Left cardiac atrium (tissue), 4 donors: ENCODE data around the gene DYSF. TPM values are rescaled to one million over a fixed set of nuclear protein-coding genes. Genes with fewer than 3 reads are reported as not detected.
"Not testable (repeated sequence)": the region's sequence is repeated elsewhere in the genome, so short reads cannot be mapped to it uniquely, and the experiment has no call there.

Source experiments
- ATAC-seq, 2 donors: fragments of 200-7000 bp; cut with Tn5 transposase; one replicate each; pipeline ENCODE4 v1.9.1; 2020; ENCODE audit warnings: mild to moderate bottlenecking in 2 of 2, moderate library complexity in 2 of 2
- DNase-seq: peaks from one replicate; pipeline ENCODE4 v3.0.0-alpha.2; 2020
- intact Hi-C, 2 donors: fragments of 100-400 bp; cut with DNase I; formaldehyde crosslinking; loops; one replicate each; pipeline versions ENCODE4 v1.14.1 to v1.15.1; 2022 to 2023
- total RNA-seq, 2 donors: library from RNA; stranded (reverse); fragmentation: NEBNext Ultra II Directional; extraction: Animal tissue kit (Norgen Biotek cat#: 25700); gene quantifications; one replicate each; pipeline ENCODE4 v1.2.1, GENCODE V29; 2021
- donor health status: DM: no; HTN: yes; CAD: no.
- donor health status: DM: no; HTN: yes; CAD: no; lungs with severe emphysema.
- donor health status: DM: yes; HTN: yes; CAD: no.
- donor health status: Dilated cardiomyopathy.

DYSF gene
- total RNA-seq, 2 donors from 2014 or later = 36.8 to 45.8 TPM

DNA sequence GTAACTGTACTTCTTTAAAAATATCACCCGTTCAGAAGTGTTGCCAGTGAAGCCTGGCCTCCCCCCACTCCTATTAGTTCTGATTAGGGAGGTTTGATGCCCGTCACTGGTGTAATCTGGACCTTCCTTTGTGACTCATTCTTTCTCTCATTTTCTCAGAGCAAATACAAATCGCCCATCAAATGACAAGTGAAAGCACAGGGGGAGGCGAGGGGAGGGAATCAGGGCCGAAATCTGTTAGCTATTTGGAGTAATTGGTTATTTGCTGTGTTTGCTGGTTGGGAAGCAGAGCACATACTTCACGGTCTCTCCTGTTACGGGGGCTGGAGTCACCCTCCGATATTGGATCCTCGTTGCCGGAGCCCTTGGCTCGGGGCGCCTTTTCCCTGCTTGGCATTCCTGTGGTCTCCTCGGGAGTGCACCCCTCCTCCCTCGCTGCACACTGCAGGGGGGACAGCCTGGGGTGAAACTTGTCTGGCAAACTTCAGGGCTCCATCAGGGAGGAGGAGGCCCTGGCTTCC is 178.1 kb downstream of the DYSF start:
- no peak for DNase-seq
- peak in 1 of 2 donors; percentile 16 for ATAC-seq
- intact Hi-C loops = no loop called here

DNA sequence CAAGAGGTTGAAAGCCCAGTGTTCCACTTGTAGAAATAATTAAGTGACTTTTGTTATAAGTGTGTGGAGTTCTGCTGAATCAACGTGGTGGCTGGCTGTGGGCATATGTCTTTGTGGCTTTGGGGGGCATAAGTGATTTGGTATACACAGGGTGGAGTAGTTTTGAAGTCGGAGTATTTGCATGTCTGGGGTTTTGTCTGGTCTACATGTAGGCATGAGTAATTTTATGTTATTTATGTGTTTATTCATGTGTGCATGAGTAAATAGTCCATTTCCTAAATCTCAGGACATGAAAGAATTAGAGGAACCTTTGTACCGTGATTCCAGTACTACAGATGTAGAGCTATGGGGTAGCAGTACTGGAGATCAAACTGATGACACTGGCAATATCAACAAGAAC is 179.7 kb downstream of the DYSF start:
- ATAC-seq (no peak), DNase-seq (no peak)
- intact Hi-C loops = no loop called here

DNA sequence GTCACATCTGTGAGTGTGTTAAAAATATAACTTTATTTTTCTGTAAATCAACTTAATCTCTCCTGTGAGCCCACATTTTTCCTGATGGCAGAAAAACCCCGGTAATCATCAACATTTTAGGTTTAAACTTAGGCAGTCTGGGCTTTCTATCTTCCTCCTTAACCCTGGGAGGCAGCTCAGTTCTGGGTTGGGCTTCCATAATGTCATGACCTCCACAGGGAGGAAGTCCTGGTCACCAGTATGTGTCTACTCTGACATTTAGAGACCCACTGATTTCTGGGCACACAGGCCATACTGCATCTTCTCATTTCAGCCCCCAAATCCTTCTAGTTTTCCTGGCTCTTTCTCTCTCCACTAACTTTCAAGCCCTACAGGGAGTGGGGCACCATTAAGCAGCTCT is 181.2 kb downstream of the DYSF start:
- ATAC-seq = no peak
- DNase-seq = no peak
- intact Hi-C loops = no loop called here

DNA sequence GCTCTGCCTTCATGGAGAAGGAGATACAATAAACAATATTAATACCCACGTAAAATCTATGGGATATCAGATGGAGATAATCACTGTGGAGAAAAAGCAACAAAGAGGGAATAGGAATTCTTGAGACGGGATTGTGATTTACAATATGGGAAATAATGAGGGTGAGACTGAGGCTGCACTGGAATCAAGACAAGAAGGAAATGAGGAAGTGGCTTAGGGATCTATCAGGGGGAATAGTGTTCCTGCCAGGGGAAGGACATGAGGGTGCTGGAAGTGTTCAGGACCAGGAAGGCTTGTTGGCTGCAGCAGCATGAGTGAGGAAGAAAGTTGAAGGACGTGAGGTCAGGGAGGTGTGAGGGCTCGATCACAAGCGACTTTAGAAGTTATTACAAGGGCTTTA is 182.4 kb downstream of the DYSF start:
- no peak for DNase-seq
- ATAC-seq = no peak
- intact Hi-C loops = no loop called here

DNA sequence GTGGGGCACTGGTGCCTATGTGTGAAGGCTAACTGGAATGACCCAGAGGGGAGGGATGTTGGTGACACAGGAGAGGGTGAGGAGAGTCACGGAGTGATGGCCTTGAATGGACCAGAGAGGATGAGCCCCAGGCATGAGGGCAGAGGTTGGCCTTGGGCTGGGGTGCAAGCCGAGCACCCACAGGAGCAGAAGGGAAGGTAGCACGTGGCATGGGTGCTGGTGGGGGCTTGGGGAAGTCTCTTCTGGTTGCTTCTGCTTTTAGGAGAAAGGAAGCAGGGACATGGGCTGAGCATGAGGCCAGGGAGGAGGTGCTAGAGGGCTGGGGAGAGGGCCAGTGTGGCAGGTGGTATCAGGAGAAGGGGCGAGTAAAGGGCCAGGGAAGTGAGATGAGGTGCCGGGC is 183.8 kb downstream of the DYSF start:
- no peak for DNase-seq
- intact Hi-C loops = no loop called here
- ATAC-seq = peak; percentile 25 to 27

DNA sequence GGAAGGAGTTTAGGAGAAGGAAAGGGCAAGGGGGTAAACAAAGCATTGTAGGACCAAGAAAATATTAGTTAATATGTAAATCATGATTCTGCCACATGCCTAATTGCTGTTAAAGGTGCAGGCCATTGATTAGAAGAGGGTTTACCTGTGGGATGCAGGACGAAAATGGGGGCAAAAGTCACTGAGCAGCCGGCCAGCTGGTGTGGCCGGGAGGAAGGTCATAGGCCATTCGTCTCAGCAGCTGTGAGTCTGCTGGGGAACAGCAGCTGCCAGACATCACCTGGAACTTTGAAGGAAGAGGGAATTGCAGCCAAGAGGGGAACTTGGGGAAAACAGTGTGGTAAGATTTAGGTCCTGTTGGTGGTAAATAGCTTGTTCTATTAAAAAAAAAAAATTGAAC is 184.4 kb downstream of the DYSF start:
- no peak for ATAC-seq
- DNase-seq = no peak
- intact Hi-C loops = no loop called here

DNA sequence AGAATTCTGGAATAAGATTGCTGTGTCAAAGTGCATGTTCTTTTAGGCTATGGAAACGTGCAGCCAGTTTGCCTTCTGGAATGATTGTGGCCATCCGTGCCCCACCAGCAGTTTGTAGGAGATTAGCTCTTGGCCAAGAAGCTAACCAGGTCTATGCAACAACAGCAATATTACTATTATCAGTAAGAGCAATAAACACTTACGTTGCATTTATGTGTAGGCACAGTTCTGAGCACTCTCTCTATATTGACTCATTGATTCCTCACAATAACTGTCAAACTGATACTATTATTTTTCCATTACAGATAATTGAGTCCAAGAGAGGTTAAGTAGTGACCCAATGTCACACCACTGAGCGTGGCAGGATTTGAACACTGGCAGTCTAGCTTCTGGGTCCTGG is 186.4 kb downstream of the DYSF start:
- no peak for ATAC-seq
- intact Hi-C loops = no loop called here
- no peak for DNase-seq

DNA sequence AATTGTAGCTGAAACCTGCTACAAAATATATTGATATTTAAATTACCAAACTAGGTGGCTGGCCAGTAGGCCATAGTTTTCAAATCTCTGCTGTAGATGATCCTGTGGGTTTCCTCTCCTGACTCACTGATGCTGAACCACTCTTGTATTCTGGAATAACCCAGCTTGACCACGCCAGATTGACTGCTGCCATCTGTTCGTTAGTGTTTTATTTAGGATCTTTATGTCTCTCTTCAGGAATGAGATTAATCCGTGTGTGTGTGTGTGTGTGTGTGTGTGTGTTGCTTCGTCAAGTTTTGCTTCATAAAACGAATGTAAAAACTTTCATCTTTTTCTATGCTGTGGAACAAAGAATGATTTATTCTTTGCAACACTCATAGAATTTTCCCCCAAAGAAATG is 187.1 kb downstream of the DYSF start:
- ATAC-seq (no peak), DNase-seq (no peak)
- intact Hi-C loops = no loop called here

DNA sequence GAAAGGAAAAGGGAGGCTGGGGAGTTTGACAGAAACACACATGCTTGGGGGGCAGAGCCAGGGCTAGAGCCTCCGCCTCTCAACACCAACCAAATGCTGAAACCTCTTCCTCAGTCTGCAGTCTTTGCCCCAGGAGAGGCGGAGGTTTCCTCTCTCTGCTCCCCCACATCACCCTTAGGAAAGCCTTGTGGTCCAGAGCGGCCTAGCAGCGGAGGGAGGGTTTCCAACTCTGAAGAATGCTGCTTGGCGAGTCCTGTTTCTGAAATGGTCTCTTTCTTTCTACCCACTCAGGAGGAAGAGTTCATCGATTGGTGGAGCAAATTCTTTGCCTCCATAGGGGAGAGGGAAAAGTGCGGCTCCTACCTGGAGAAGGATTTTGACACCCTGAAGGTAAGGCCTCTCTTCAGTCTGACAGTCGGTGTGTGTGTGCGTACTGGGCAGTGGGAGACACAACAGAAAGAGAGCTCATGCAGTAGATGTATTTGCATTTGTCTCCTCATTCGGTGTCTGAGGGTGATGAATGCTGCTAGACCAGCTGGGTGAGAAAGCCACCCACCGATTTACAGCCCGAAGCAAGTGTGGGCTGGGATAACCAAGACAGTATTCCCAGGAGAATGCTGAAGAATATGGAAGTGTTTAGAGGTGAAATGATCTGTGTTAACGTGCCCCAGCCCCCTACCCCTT is 190.5 kb downstream of the DYSF start:
- ATAC-seq = no peak
- intact Hi-C loops = no loop called here
- no peak for DNase-seq

DNA sequence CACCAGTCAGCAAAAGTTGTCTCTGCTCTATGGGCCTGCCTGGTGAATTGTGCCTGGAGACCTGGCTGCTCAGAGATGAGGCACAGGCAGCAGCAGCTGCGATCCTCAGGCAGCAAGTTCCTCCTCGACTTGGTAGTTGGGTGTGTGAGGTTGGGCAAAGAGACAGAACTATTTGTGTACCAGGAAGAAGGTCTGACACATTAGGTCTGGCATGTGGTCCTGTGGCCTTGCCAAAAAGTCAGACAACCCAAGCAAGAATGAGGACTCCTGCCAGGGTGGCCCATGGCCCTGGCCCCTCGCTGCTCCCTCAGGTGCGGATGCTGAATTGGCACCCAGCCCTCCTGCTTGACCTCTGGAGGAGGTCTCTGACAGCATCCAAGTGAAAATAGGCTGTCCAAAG is 192.7 kb downstream of the DYSF start:
- ATAC-seq = peak; percentile 94 to 96
- DNase-seq = peak; percentile 64

DNA sequence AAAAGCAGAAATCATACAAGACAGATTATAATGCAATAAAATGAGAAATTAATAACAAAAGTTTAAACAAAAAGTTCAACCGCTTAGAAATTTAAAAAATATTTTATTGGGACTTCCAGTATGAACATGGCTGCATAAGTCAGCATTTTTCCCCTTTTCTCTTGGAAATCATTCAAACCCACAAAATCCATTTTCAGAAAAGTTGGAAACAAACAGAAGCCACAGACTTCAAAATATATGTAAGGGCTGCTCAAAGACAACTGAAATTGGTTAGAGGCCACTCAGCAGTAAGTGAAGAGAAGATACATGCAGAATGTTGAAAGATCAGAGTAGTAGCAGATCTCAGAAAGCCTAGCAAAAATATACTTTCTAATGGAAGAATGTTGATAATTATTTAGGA is 194.0 kb downstream of the DYSF start:
- ATAC-seq (no peak), DNase-seq (no peak)
- intact Hi-C loops = no loop called here

More for the DNA sequence above, 192.7 kb downstream of the DYSF start:
- intact Hi-C loops = no loop called here

DNA sequence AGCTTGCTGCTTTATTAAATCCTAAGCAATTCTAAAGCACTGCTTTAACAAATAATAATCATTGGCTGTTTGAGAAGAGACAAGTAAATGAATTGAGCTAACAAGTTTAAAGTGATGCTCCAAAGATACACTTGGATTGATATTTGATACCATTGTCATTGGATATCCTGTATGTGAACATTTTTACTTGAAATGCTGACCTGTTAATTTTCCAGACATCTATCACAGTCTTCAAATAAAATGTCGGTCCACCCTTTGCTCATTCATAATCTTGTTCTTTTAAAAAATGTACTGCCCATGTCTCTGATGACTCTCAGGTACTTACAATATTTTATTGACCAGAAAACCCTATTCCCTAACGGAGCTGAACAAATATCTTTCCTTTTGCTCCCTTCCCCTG is 202.1 kb downstream of the DYSF start:
- intact Hi-C loops = no loop called here
- no peak for DNase-seq
- ATAC-seq = no peak

DNA sequence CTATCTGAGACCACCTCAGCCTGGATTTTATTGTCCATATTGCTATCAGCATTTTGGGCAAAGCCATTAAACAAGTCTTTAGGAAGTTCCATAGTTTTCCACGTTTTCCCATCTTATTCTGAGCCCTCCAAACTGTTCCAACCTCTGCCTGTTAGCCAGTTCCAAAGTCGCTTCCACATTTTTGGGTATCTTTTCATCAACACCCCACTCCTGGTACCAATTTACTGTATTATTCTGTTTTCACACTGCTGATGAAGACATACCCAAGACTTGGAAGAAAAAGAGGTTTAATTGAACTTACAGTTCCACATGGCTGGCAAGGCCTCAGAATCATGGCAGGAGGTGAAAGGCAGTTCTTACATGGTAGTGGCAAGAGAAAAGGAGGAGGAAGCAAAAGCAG is 204.9 kb downstream of the DYSF start:
- intact Hi-C loops, DNase-seq, ATAC-seq: not testable (repeated sequence)

DNA sequence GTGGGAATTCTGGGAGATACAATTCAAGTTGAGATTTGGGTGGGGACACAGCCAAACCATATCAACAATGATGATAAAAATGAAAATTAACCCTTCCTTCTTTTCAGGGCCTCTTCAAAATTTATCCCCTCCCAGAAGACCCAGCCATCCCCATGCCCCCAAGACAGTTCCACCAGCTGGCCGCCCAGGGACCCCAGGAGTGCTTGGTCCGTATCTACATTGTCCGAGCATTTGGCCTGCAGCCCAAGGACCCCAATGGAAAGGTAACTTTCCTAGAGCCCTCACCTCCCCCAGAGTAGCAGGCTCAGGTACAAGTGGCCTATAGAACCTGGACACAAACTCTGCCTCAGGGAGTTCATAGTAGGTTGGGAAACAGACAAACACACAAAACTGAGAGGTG is 205.4 kb downstream of the DYSF start:
- no peak for ATAC-seq
- intact Hi-C loops = no loop called here
- DNase-seq = no peak

DNA sequence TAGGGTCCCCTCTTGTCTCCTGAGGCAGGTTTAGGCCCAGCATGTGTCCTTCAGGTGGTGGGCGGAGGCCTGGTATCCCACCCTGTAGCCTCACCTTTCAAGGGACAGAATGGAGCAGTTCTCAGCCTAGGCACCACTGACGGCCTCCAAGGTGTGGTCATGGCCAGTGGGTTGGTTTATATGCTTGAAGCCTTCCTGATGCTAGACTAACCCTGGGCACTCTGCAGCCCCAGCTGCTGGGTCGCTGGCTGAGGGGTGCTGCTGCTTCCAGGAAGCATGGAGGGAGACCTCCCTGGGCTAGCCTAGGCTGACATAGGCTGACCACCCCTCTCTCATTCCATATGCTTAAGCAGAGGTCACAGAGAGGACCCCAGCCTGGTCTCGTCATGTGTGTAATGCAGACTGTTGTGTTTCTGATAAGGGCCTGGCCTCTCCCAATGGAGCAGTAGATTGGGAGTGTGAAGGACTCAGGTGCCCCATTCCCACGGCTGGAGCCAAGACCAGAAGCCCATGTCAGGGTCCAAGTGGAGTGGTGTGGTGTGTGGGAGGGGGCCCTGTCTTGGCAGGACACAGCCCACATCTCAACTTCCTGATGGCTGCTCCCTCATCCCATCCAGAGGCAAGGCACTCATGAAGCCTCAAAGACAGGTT is 206.6 kb downstream of the DYSF start:
- no peak for ATAC-seq
- DNase-seq = no peak
- intact Hi-C loops = no loop called here

DNA sequence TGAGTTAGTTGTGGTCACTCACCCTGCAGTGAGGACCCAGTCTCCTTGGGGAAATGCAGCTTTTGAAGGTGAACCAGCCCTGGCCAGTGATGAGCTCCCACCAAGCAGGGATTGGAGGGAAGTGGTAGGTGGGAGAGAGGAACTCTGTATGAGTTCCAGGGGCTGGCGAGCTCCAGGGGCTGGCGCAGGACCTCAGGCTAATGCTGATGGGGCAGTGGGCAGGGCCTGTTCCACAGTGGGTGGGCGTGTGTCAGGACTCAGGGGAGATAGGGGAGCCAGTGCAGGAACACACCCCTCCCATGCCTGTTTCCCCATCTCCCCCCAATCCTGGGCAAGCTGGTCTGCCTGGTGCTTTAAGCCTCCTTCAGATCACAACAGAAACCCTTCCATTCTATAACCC is 208.4 kb downstream of the DYSF start:
- intact Hi-C loops = no loop called here
- ATAC-seq (no peak), DNase-seq (no peak)

DNA sequence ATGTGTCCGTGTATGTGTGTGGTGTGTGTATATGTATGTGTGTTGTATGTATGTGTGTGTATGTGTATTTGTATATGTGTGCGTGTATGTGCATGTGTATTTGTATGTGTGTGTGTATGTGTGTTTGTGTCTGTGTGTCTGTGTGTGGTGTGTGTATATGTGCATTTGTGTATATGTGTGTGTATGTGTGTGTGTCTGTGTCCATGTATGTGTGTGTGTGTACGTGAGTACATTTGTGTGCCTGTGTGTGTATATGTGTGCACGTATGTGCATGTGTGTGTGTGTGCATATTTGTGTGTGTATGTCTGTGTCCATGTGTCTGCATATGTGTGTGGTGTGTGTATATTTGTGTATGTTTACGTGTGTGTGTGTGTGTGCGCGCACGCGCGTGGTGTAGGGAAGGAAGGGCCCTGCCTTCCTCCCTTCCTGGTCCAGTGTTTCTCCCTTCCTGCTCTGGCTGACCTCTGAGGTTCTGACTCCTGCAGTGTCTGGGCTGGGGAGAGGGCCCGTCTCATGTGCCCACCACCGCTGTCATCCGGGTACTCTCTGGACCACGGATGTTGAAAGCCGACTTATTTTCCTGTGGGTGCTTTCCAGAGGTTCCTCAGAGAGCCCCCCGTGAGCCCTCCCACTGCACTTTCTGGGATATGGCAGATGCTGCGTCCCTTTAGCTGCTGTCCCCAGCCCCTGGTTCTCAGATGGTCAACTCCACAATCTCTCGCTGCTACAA is 209.5 kb downstream of the DYSF start:
- no peak for DNase-seq
- intact Hi-C loops = no loop called here
- no peak for ATAC-seq

DNA sequence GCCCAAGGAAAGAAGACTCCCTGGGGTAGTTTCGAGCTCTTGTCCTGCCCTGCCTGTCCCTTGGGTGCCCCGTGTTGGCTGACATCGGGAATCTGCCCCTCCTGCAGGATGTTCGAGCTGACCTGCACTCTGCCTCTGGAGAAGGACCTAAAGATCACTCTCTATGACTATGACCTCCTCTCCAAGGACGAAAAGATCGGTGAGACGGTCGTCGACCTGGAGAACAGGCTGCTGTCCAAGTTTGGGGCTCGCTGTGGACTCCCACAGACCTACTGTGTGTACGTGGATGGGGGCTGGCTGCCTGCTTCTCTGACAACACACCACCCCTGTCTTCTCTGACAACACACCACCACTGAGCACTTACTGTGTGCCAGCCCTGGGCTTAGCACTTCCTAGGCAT is 210.8 kb downstream of the DYSF start:
- ATAC-seq (no peak), DNase-seq (no peak)
- intact Hi-C loops = no loop called here

DNA sequence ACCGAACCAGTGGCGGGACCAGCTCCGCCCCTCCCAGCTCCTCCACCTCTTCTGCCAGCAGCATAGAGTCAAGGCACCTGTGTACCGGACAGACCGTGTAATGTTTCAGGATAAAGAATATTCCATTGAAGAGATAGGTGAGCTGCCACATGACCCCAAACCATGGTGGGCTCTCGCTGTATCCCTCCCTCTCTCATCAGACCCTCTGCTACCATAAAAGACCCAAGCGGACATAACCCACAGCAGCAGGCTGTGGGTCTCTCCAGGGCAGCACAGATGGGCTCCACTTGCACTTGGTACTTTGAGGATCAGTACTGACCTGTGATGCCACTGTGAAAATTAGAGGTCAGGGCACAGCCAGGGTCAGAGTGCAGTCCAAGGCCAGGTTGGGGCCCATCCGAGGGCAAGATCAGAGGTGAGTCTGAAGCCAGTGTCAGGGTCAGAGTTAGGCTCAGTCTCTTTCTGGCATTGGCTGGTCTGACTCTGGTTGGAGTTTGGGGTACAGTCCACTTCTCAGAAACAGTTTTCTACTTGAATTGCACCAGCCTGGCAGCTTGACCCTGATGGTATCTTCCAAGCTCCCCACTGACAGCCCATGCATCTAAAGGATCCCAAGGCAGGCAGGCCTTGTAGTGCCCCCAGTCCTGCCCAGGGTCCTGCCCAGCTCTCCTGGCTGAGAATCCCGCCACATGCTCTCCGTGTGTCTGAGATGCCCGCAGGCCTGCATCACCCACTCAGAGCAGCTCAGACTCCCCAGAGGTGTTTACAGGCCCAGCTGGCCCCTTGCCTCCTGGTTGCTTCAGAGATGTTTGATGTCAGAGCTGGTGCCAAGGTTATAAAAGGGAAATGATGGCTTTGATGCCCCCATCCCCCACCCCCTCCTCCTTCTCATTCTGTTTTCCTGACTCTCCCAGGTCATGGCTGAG is 212.1 kb downstream of the DYSF start:
- intact Hi-C loops = no loop called here
- DNase-seq (no peak), ATAC-seq (peak in 1 of 2 donors; percentile 42)
